Astrocyte of the cerebellum (primary cell): ENCODE results near the gene GOLGA8J.
"Not testable (repeated sequence)": the region's sequence is repeated elsewhere in the genome, so short reads cannot be mapped to it uniquely, and the experiment has no call there.

ENCODE experiments used
- DNase-seq: peaks from one replicate; pipeline ENCODE4 v3.0.0-alpha.2; 2011; ENCODE audit warnings: low read depth
- H3K4me3 ChIP-seq: 2 replicates; pipeline ENCODE4 v1.5.1; 2011; ENCODE audit warnings: mild to moderate bottlenecking, low read depth, low read length, moderate library complexity
- CTCF ChIP-seq: IDR thresholded peaks from 2 replicates; pipeline ENCODE4 v1.5.1; 2012; ENCODE audit warnings: low read length, low read depth, moderate library complexity, mild to moderate bottlenecking; ENCODE audit errors: missing control alignments
- in situ Hi-C: cut with HindIII; loops from 2 replicates; pipeline ENCODE4 v1.10.0; 2017; ENCODE audit warnings: low sequenced_read_pairs

GOLGA8J gene

GRCh38 chr15:30082655-30083054 is at the start of gene GOLGA8J:
GOLGA8J (plus strand) TSS chr15:30082955; CDS start chr15:30083053, 98 bp downstream.
- in situ Hi-C loops, result not testable (repeated sequence)

GRCh38 chr15:30033211-30033610 is 49.5 kb upstream of the GOLGA8J start:
- in situ Hi-C loops, result no loop called here
- DNase-seq, result no peak
- H3K4me3 ChIP-seq, result no peak overlapping the region
- TF ChIP-seq CTCF, result no peak

More at GRCh38 chr15:30082655-30083054, at the start of gene GOLGA8J:
- not testable (repeated sequence) for H3K4me3 ChIP-seq, DNase-seq

GRCh38 chr15:30033763-30034162 is 49.0 kb upstream of the GOLGA8J start:
- no peak for DNase-seq
- TF ChIP-seq CTCF, result no peak
- in situ Hi-C loops, result no loop called here
- no peak overlapping the region for H3K4me3 ChIP-seq

- no peak overlapping the region for H3K4me3 ChIP-seq
- no peak for TF ChIP-seq CTCF
- in situ Hi-C loops, result no loop called here
- no peak for DNase-seq
These were observed 46.6 kb upstream of the GOLGA8J start for GRCh38 chr15:30036036-30036703.

- TF ChIP-seq CTCF, result no peak
- DNase-seq, result no peak
- no peak overlapping the region for H3K4me3 ChIP-seq
- in situ Hi-C loops, result no loop called here
These were observed 43.9 kb upstream of the GOLGA8J start for GRCh38 chr15:30038667-30039523.

- DNase-seq, result no peak
- no peak overlapping the region for H3K4me3 ChIP-seq
- in situ Hi-C loops, result no loop called here
- no peak for TF ChIP-seq CTCF
These were observed 40.9 kb upstream of the GOLGA8J start for GRCh38 chr15:30041868-30042267.

GRCh38 chr15:30042556-30042955 is 40.2 kb upstream of the GOLGA8J start:
- in situ Hi-C loops, result no loop called here
- DNase-seq, result peak; percentile 76
- no peak for TF ChIP-seq CTCF
- H3K4me3 ChIP-seq, result no peak overlapping the region
